ENCODE results near the gene VPS37B. TPM values are rescaled to one million over a fixed set of nuclear protein-coding genes. Genes with fewer than 3 reads are reported as not detected.
"Not testable (repeated sequence)": the region's sequence is repeated elsewhere in the genome, so short reads cannot be mapped to it uniquely, and the experiment has no call there.

The VPS37B gene
- total RNA-seq, 1 donor from 2014 or later, result 36.3 TPM

DNA sequence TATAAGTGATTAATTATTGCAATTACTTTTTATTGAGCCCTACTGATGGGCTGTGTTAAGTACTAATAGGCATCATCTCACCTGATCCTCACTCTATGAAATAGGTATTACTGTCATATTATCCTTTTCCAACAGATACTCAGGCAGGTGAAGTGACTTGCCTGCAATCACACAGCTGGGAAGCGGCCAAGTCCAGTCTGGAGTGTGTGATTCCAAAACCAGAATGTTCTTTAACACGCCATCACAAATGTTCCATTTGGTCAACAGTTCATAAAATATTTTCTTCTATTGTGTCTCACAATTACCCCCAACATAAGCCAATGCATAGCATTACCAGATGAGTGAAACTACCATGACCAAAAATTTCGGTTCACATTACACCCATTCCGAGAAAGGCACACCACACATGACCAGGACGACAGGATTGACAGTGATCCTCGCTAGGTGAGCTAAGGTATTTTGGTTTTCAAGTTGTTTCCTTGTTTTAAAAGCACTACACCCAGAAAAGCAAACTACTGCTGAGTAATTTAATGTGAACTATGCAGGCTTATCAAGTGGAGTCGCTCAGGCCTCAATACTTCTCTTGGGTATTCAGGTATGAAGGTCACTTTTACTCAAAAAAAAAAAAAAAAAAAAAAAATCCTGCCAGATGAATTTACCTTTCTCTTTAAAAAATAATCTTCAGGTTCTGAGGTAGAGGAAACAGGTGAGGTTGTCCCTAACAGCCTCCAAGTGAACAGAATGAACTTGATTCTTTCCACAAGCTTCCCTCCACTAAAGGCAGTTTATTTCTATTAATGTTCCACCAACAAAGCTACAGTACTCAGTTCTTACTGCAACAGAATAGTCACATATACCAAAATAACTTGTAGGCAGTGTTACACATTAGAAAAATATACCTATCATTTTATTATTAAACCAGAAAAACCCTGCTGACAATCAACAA is 2.4 kb downstream of the VPS37B start:
- DNase-seq, result no peak
- Histone ChIP-seq H3K4me3 (peak overlapping the region; percentile 75), H3K9me3 (no peaks in the 10 kb centered on the region), H3K27ac (peak overlapping the region; percentile 93), H3K27me3 (no peaks in the 10 kb centered on the region), H3K36me3 (no peaks in the 10 kb centered on the region), H3K4me1 (peaks cover 64% of the 10 kb centered on the region)
- intact Hi-C loops (cut with DNase I), result no loop called here
- TF ChIP-seq, protein P1, sequence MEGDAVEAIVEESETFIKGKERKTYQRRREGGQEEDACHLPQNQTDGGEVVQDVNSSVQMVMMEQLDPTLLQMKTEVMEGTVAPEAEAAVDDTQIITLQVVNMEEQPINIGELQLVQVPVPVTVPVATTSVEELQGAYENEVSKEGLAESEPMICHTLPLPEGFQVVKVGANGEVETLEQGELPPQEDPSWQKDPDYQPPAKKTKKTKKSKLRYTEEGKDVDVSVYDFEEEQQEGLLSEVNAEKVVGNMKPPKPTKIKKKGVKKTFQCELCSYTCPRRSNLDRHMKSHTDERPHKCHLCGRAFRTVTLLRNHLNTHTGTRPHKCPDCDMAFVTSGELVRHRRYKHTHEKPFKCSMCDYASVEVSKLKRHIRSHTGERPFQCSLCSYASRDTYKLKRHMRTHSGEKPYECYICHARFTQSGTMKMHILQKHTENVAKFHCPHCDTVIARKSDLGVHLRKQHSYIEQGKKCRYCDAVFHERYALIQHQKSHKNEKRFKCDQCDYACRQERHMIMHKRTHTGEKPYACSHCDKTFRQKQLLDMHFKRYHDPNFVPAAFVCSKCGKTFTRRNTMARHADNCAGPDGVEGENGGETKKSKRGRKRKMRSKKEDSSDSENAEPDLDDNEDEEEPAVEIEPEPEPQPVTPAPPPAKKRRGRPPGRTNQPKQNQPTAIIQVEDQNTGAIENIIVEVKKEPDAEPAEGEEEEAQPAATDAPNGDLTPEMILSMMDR (IDR thresholded peaks at IDR 0.05), result no peak
- ATAC-seq, result peak; percentile 24

DNA sequence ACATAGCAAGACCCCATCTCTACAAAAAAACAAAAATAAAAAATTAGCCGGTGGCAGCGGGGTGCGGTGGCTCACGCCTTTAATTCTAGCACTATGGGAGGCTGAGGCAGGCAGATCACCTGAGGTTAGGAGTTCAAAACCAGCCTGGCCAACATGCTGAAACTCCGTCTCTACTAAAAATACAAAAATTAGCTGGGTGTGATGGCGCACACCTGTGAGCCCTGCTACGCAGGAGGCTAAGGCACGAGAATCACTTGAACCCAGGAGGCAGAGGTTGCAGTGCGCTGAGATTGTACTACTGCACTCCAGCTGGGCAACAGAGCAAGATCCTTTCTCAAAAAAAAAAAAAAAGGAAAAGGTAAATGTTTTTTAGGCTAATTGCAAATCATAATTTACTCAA is 3.2 kb downstream of the VPS37B start:
- H3K36me3 ChIP-seq; DNase-seq; H3K9me3 ChIP-seq; ATAC-seq; intact Hi-C loops (cut with DNase I); H3K4me3 ChIP-seq; H3K27me3 ChIP-seq: not testable (repeated sequence)
- Histone ChIP-seq H3K27ac (peak overlapping the region; percentile 71), H3K4me1 (peaks cover 69% of the 10 kb centered on the region)

DNA sequence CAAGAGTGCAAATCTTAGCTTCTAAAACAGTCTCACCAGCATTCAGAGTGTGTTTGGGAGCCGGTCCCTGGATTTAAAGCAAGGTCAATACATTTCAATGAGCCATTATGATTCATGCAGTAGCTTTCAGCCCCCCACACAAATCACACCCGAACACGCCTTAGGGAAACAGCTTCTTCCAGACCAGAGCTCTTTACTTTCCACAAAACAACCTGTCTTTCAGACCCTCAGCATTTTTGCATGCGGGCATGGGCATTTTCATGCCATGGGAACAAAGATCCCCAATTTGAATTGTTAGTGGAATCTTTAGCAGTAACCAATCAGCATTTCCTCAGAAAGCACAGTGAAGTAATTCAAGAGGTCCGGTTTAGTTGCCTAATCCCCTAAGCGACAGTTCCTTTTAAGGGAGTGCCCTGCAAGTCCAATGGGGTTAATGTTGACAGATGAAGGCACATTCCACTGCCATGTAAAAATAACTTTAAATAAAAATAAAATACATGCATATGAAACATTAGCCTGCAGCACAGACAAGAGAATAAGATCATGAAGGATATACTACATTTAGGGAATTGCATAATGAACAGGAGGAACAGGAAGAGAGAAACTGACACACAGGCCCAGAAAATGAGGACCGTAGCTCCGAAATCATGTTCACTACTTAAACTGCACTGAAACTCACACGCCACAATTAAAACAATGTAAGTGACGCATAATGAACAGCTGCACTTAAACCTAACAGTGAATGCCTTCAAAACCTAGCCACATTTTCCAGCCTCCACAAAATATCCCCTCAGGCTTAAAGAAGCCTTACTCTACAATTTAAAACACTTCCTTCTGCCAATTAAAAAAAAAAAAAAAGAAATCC is 4.0 kb downstream of the VPS37B start:
- H3K27me3 ChIP-seq, result no peaks in the 10 kb centered on the region
- no peak for ATAC-seq
- no peaks in the 10 kb centered on the region for H3K9me3 ChIP-seq
- intact Hi-C loops (cut with DNase I), result no loop called here
- H3K36me3 ChIP-seq, result no peaks in the 10 kb centered on the region
- no peak for DNase-seq
- TF ChIP-seq, protein P1 (IDR thresholded peaks at IDR 0.05), result no peak
- H3K27ac ChIP-seq, result peak overlapping the region; percentile 71
- H3K4me3 ChIP-seq, result peak overlapping the region; percentile 21
- peaks cover 77% of the 10 kb centered on the region for H3K4me1 ChIP-seq

DNA sequence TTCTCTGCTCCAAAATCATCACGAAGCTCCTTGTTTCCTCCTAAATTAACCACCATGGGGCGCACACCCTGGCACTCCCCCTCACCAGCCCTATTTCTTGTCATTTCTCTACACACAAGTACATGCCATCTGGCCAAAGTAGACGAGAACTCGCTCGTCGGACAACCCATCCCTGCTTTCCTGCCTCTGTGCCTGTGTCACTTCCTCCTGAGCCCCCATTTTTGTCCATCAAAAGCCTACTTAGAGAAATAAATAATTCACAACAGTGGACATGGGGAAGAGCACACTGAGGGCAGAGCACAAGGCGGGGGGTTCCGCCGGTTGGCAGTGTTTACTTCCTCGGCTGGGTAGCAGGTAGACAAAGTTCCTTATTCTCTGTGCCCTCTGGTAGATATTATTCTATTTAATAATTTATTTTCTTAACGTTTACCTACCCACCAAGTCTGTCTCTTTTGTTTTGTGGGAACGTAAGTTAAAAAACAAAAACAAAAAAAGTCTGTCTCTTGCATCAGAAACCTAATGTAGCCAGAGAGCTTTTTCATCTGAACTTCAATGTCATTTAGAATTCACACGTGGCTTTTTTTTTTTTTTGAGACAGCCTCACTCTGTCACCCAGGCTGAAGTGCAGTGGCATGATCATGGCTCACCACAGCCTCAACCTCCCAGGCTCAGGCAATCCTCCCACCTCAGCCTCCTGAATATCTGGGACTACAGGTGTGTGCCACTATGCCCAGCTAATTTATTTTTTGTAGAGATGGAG is 6.0 kb downstream of the VPS37B start:
- H3K27me3 ChIP-seq, result no peaks in the 10 kb centered on the region
- intact Hi-C loops (cut with DNase I), result no loop called here
- no peak overlapping the region for H3K4me3 ChIP-seq
- H3K27ac ChIP-seq, result peak overlapping the region; percentile 90
- H3K36me3 ChIP-seq, result no peaks in the 10 kb centered on the region
- no peaks in the 10 kb centered on the region for H3K9me3 ChIP-seq
- DNase-seq (no peak), ATAC-seq (no peak)
- TF ChIP-seq, protein P1 (IDR thresholded peaks at IDR 0.05), result no peak
- H3K4me1 ChIP-seq, result peaks cover 79% of the 10 kb centered on the region

DNA sequence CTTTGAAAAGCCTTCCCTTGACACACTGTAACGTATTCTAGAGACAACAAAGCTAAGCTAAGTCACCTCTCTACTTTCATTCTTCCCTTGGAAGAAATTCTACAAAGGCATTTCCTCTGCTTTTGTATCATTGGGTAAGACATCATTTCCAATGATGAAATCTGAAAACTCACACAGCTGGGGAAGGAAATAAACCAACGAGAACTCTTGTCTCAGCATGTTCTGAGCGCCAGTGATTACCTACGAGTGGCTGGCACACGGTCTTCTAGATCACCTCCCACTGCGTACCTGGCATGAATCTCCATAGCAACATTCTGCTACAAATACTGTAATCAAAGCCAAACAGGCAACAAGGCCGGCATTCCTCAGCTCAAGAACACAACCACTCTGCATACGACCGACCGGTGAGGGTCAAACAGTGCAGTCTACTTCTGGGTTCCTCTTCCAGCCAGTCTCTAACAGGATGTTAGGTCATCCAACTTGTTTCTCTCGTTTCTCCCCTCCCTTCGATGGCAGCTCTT is 7.6 kb downstream of the VPS37B start:
- no peaks in the 10 kb centered on the region for H3K9me3 ChIP-seq
- intact Hi-C loops (cut with DNase I), result no loop called here
- ATAC-seq, result peak; percentile 93
- H3K27me3 ChIP-seq, result no peaks in the 10 kb centered on the region
- no peaks in the 10 kb centered on the region for H3K36me3 ChIP-seq
- DNase-seq, result peak; percentile 83
- TF ChIP-seq, protein P1 (IDR thresholded peaks at IDR 0.05), result no peak
- H3K27ac ChIP-seq, result peak overlapping the region; percentile 90
- H3K4me3 ChIP-seq, result peak overlapping the region; percentile 25
- peaks cover 77% of the 10 kb centered on the region for H3K4me1 ChIP-seq
